ENCODE data around the gene CDHR5.

CDHR5 gene

GRCh38 chr11:567011-567628 is 57.6 kb downstream of the CDHR5 start:
- DNase-seq (ENCODE audit: low read depth), result no peak

Data from activated T-helper 9 cell treated with anti-CD3 and anti-CD28 coated beads, Interleukin-2, amount 50 U/mL, for 16 hours (primary cell).